ENCODE measurements around the gene SLC5A6.
"Not testable (repeated sequence)": the region's sequence is repeated elsewhere in the genome, so short reads cannot be mapped to it uniquely, and the experiment has no call there.

SLC5A6 gene

DNA sequence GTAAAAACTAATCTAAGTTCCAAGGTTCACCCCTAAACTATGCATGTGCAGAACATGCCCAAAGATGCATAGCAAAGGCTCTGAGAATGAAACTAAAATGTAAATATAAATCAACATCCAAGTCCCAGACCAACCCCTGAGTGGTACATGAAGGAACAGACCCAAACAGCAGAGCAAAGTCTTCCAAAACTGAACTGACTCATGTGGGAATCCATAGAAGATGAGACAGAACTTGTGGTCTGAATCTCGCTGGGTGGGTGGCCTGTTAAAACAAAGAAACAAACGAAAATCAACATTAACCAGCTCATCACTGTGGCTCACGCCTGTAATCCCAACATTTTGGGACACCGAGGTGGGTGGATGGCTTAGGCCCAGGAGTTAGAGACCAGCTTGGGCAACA, 29.7 kb downstream of the SLC5A6 start:
- no peak for TF ChIP-seq POU2F2 (IDR thresholded peaks at IDR 0.05; ENCODE audit: low read depth, low read length)
- TF ChIP-seq SPI1 (IDR thresholded peaks at IDR 0.05; ENCODE audit: low read depth, low read length) = no peak
- TF ChIP-seq TAF1 (IDR thresholded peaks at IDR 0.05; ENCODE audit: low read depth, low read length) = no peak
- no peak for TF ChIP-seq POLR2A (IDR thresholded peaks at IDR 0.05; ENCODE audit: low read depth, low read length)
- no peak for TF ChIP-seq POLR2AphosphoS5 (IDR thresholded peaks at IDR 0.05; ENCODE audit: low read depth, low read length)
- no peak for TF ChIP-seq PAX5 (IDR thresholded peaks at IDR 0.05; ENCODE audit: insufficient read depth, low read length, severe bottlenecking)
- DNase-seq (ENCODE audit: insufficient read length, low spot score) (no peak), FAIRE-seq (no peak)

DNA sequence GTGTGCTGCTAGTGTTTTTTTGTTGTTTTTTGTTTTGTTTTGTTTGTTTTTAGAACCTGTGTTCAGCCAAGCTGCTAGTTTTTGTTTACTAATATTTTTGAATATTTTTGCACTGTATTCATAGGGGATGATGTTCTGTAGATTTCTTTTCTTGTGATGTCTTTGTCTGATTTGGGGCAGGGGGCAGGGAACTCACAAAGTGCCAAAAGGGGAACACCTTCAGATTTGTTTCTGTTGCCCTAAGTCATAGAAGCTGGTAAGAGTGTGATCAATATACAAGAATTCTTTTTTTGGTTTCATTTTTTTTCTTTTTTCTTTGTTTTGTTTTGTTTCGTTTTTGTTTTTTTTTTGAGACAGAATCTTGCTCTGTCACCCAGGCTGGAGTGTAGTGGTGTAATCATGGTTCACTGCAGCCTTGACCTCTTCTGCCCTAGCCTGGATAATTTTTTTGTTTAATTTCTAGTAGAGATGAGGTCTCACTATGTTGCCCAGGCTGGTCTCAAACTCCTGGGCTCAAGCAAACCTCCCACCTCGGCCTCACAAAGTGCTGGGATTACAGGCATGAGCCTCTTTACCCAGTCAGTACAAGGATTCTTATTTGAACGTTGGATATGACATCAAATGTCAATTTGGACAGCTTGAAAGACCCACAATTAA, 32.6 kb downstream of the SLC5A6 start:
- TF ChIP-seq POLR2A (IDR thresholded peaks at IDR 0.05; ENCODE audit: low read depth, low read length) (no peak), SPI1 (IDR thresholded peaks at IDR 0.05; ENCODE audit: low read depth, low read length) (no peak), POLR2AphosphoS5 (IDR thresholded peaks at IDR 0.05; ENCODE audit: low read depth, low read length) (no peak), TAF1 (IDR thresholded peaks at IDR 0.05; ENCODE audit: low read depth, low read length) (no peak), POU2F2 (IDR thresholded peaks at IDR 0.05; ENCODE audit: low read depth, low read length) (no peak), PAX5 (IDR thresholded peaks at IDR 0.05; ENCODE audit: insufficient read depth, low read length, severe bottlenecking) (no peak)
- FAIRE-seq (no peak), DNase-seq (ENCODE audit: insufficient read length, low spot score) (no peak)

DNA sequence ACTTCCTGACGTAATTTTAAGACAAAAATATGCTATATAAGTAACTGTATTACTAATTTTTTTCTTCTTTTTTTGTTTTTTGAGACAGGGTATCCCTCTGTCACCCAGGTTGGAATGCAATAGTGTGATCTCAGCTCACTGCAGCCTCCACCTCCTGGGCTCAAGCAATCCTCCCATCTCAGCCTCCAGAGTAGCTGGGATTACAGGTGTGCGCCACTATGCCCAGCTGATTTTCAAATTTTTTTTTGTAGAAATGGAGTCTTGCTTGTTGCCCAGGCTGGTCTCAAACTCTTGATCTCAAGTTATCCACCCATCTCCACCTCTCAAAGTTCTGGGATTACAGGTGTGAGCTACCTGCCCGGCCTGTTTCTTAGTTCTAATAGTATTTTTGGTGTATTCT, 33.6 kb downstream of the SLC5A6 start:
- TF ChIP-seq POLR2A (IDR thresholded peaks at IDR 0.05; ENCODE audit: low read depth, low read length) (no peak), TAF1 (IDR thresholded peaks at IDR 0.05; ENCODE audit: low read depth, low read length) (no peak), POU2F2 (IDR thresholded peaks at IDR 0.05; ENCODE audit: low read depth, low read length) (no peak), SPI1 (IDR thresholded peaks at IDR 0.05; ENCODE audit: low read depth, low read length) (no peak), POLR2AphosphoS5 (IDR thresholded peaks at IDR 0.05; ENCODE audit: low read depth, low read length) (no peak), PAX5 (IDR thresholded peaks at IDR 0.05; ENCODE audit: insufficient read depth, low read length, severe bottlenecking) (no peak)
- DNase-seq (ENCODE audit: insufficient read length, low spot score) = no peak

DNA sequence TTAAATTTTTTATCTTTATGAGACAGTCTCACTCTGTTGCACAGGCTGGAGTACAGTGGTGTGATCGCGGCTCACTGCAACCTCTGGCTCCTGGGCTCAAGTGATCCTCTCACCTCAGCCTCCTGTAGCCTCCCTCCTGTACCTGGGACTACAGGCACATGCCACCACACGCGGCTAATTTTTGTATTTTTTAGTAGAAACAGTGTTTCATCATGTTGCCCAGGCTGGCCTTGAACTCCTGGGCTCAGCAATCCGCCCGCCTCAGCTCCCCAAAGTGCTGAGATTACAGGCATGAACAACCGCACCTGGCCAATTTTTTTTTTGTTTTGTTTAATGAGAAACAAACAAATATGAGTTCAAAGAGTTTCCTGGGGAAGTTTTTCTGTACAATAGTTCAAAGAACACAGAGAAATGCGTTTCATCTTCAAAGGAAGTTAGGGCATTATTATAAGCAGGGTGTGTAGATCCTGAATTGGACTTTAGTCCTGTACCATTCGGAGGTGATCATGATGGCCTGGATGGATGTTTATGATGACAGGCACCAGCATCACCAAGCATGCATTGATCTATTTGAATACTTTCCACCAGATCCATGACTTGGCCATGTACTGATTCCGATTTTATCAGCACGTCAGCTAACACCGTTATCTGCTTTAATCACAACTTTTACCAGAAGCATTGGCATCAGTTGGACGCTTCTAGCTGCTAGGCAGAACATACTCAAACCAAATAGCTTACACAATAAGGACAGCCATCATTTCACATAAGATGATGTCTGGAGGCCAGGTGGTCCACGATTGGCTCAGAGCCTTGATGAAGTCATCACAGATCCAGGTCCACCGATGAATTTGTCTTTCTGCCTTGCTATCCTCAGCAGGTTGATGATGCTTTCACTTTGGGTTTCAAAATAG, 34.4 kb downstream of the SLC5A6 start:
- FAIRE-seq (peak; percentile 43), DNase-seq (ENCODE audit: insufficient read length, low spot score) (no peak)
- no peak for TF ChIP-seq POU2F2 (IDR thresholded peaks at IDR 0.05; ENCODE audit: low read depth, low read length)
- no peak for TF ChIP-seq SPI1 (IDR thresholded peaks at IDR 0.05; ENCODE audit: low read depth, low read length)
- TF ChIP-seq POLR2AphosphoS5 (IDR thresholded peaks at IDR 0.05; ENCODE audit: low read depth, low read length) = no peak
- no peak for TF ChIP-seq POLR2A (IDR thresholded peaks at IDR 0.05; ENCODE audit: low read depth, low read length)
- no peak for TF ChIP-seq PAX5 (IDR thresholded peaks at IDR 0.05; ENCODE audit: insufficient read depth, low read length, severe bottlenecking)
- no peak for TF ChIP-seq TAF1 (IDR thresholded peaks at IDR 0.05; ENCODE audit: low read depth, low read length)

More for the DNA sequence above, 33.6 kb downstream of the SLC5A6 start:
- no peak for FAIRE-seq

DNA sequence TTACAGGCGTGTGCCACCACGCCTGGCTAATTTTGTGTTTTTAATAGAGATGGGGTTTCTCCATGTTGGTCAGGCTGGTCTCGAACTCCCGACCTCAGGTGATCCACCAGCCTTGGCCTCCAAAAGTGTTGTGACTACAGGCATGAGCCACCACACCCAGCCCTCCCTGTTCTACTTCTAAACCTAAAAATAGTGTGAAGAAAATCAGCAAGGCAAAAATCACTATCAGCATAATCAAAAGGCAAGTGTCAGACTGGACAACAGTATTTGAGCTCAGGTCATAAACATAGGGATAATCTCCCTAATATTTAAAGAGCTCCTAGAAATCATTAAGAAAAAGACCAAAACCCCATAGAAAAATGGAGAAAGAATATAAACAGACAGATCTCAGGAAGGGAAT, 36.3 kb downstream of the SLC5A6 start:
- DNase-seq (ENCODE audit: insufficient read length, low spot score); FAIRE-seq: not testable (repeated sequence)

DNA sequence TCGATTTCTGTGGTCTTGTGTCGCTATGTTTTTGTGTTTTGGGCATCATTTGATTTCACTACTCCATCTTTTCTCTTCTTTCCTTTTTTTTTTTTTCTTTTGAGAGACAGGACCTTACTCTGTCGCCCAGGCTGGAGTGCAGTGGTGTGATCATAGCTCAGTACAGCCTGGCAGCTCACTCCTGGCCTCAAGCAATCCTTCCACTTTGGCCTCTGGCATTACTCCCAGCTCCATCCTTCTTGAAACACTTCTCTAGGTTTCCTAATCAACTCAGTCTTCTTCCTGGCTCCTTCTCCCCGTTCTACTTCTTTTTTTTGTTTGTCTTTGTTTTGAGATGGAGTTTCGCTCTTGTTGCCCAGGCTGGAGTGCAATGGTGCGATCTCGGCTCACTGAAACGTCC, 36.7 kb downstream of the SLC5A6 start:
- no peak for TF ChIP-seq POLR2AphosphoS5 (IDR thresholded peaks at IDR 0.05; ENCODE audit: low read depth, low read length)
- no peak for TF ChIP-seq SPI1 (IDR thresholded peaks at IDR 0.05; ENCODE audit: low read depth, low read length)
- no peak for TF ChIP-seq POU2F2 (IDR thresholded peaks at IDR 0.05; ENCODE audit: low read depth, low read length)
- no peak for TF ChIP-seq POLR2A (IDR thresholded peaks at IDR 0.05; ENCODE audit: low read depth, low read length)
- TF ChIP-seq TAF1 (IDR thresholded peaks at IDR 0.05; ENCODE audit: low read depth, low read length) = no peak
- no peak for FAIRE-seq
- DNase-seq (ENCODE audit: insufficient read length, low spot score) = no peak

DNA sequence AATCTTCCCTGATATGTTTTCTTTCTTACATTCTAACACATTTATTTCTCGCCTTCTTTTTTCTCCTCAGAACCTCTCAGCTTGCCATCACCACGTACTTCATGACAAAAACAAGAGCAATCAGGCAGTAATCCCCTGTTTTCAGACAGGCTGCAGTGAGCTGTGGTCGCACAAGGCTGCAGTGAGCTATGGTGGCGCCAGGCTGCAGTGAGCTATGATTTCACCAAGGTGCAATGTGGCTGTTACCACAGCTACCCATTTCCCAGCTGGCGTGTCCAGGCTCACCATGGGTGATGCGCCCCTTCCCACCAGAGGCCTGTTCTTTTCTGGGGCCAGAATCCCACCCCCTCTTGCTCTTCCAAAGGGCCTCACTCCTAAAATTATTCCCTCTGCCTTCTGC, 37.4 kb downstream of the SLC5A6 start:
- TF ChIP-seq SPI1 (IDR thresholded peaks at IDR 0.05; ENCODE audit: low read depth, low read length) = no peak
- TF ChIP-seq POU2F2 (IDR thresholded peaks at IDR 0.05; ENCODE audit: low read depth, low read length) = no peak
- no peak for TF ChIP-seq TAF1 (IDR thresholded peaks at IDR 0.05; ENCODE audit: low read depth, low read length)
- no peak for TF ChIP-seq POLR2AphosphoS5 (IDR thresholded peaks at IDR 0.05; ENCODE audit: low read depth, low read length)
- no peak for TF ChIP-seq POLR2A (IDR thresholded peaks at IDR 0.05; ENCODE audit: low read depth, low read length)
- no peak for TF ChIP-seq PAX5 (IDR thresholded peaks at IDR 0.05; ENCODE audit: insufficient read depth, low read length, severe bottlenecking)
- FAIRE-seq = no peak
- DNase-seq (ENCODE audit: insufficient read length, low spot score) = no peak

DNA sequence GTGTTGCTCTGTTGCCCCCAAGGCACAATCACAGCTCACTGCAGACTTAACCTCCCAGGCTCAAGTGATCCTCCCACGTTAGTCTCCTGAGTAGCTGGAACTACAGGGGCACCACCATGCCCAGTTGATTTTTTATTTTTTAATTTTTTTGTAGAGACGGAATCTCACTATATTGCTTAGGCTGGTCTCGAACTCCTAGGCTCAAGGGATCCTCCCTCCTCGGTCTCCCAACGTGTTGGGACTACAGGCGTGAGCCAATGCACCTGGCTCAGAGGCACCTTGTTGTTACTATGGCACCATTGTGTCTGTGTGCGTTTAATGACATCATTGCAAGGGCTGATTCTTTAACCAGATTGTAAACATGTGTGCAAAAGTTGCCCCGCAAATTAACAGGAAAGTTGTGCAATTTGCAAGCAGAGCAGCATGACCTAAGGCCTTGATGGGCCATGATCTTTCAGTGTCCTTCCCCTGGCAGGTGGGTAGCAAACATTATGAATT, 40.7 kb downstream of the SLC5A6 start:
- no peak for DNase-seq (ENCODE audit: insufficient read length, low spot score)
- FAIRE-seq = no peak
- no peak for TF ChIP-seq POLR2A (IDR thresholded peaks at IDR 0.05; ENCODE audit: low read depth, low read length)
- TF ChIP-seq PAX5 (IDR thresholded peaks at IDR 0.05; ENCODE audit: insufficient read depth, low read length, severe bottlenecking) = no peak
- TF ChIP-seq POU2F2 (IDR thresholded peaks at IDR 0.05; ENCODE audit: low read depth, low read length) = no peak
- no peak for TF ChIP-seq SPI1 (IDR thresholded peaks at IDR 0.05; ENCODE audit: low read depth, low read length)
- TF ChIP-seq TAF1 (IDR thresholded peaks at IDR 0.05; ENCODE audit: low read depth, low read length) = no peak
- no peak for TF ChIP-seq POLR2AphosphoS5 (IDR thresholded peaks at IDR 0.05; ENCODE audit: low read depth, low read length)

DNA sequence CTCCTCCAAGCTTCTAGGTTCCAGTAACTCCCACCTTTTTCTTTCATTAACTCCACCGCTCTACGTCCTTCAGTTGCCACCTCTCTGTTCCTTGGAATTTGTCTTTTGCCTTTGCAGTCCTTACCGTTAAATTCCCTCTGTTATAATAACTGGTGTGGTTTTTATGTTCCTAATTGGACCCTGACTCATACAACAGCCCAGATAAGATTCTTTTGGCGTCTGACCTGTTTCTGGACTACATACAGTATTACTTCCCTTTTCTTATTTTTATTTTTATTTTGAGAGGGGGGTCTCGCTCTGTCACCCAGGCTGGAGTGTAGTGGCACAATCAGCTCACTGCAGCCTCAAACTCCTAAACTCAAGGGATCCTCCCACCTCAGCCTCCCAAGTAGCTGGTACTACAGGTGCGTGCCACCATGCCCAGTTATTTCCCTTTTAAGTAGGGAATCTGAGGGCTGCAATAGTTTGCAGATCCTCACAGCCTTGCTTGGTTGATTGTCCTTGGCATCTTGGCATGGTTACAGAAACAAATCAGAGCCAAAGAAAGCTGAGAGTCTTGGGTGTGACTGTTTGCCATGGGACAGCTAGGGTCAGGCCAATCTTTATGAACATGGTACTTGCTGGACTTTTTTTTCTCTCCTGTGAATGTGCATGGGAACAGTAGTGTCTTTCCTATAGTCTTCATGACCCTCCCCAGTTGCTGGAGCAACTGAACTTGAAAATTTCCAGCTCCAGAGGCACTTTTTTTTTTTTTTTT, 41.3 kb downstream of the SLC5A6 start:
- FAIRE-seq (no peak), DNase-seq (ENCODE audit: insufficient read length, low spot score) (no peak)
- TF ChIP-seq PAX5 (IDR thresholded peaks at IDR 0.05; ENCODE audit: insufficient read depth, low read length, severe bottlenecking) (no peak), SPI1 (IDR thresholded peaks at IDR 0.05; ENCODE audit: low read depth, low read length) (no peak), POLR2A (IDR thresholded peaks at IDR 0.05; ENCODE audit: low read depth, low read length) (no peak), POLR2AphosphoS5 (IDR thresholded peaks at IDR 0.05; ENCODE audit: low read depth, low read length) (no peak), TAF1 (IDR thresholded peaks at IDR 0.05; ENCODE audit: low read depth, low read length) (no peak)
